T1000 (cell line): ENCODE data around the gene LGALS3BP.
"Not testable (repeated sequence)": the region's sequence is repeated elsewhere in the genome, so short reads cannot be mapped to it uniquely, and the experiment has no call there.

Experiments used
- DNase-seq: peaks from one replicate; lab custom pipeline; 2025; ENCODE audit warnings: mixed read lengths; lab: John Stamatoyannopoulos, UW

The LGALS3BP gene, protein sequence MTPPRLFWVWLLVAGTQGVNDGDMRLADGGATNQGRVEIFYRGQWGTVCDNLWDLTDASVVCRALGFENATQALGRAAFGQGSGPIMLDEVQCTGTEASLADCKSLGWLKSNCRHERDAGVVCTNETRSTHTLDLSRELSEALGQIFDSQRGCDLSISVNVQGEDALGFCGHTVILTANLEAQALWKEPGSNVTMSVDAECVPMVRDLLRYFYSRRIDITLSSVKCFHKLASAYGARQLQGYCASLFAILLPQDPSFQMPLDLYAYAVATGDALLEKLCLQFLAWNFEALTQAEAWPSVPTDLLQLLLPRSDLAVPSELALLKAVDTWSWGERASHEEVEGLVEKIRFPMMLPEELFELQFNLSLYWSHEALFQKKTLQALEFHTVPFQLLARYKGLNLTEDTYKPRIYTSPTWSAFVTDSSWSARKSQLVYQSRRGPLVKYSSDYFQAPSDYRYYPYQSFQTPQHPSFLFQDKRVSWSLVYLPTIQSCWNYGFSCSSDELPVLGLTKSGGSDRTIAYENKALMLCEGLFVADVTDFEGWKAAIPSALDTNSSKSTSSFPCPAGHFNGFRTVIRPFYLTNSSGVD

DNA sequence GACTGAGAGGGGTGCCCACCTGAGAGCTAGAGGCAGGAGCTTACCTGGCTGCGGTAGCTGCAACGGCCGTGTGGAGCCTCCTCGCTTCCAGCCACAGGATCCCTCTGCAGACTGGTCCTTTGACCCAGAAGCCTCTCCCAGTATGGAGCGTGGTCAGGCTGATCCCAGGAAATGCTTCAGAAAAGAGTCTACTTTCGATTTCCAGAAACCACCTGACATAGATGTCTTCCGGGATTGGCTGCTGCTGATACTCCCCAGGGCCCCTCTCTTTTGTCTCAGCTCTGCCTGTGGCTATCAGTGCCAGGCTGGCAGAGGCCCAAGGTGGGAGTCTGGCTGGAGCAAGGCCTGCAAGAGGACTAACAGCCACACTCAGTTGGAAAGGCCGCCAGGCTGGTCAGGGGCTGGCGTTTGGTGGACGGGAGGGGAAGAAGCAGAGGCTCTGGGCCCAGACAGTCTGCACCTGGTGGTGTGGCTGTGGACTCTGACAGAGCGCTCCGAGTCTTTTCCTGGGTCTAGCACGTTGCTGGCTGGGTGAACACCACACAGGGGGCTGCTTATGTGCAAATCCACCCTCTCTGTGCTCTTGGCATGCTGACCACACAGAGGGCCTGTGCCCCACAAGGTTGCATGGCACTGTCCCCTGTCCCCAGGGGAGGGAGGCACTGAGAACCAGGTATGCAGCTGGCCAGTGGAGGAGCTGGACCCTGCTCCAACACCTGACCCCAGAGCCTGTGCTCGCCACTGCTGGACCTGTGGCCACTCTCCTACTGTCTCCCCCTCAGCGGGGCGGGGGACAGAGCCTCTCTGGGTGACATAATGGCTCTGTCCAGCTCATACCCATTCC is at the start of gene LGALS3BP:
Gene LGALS3BP, minus strand, starts transcription at position 144 of the 844 bp plus-strand sequence. CDS start 2,732 bp downstream, outside the sequence.
- DNase-seq, result peak; percentile 75

DNA sequence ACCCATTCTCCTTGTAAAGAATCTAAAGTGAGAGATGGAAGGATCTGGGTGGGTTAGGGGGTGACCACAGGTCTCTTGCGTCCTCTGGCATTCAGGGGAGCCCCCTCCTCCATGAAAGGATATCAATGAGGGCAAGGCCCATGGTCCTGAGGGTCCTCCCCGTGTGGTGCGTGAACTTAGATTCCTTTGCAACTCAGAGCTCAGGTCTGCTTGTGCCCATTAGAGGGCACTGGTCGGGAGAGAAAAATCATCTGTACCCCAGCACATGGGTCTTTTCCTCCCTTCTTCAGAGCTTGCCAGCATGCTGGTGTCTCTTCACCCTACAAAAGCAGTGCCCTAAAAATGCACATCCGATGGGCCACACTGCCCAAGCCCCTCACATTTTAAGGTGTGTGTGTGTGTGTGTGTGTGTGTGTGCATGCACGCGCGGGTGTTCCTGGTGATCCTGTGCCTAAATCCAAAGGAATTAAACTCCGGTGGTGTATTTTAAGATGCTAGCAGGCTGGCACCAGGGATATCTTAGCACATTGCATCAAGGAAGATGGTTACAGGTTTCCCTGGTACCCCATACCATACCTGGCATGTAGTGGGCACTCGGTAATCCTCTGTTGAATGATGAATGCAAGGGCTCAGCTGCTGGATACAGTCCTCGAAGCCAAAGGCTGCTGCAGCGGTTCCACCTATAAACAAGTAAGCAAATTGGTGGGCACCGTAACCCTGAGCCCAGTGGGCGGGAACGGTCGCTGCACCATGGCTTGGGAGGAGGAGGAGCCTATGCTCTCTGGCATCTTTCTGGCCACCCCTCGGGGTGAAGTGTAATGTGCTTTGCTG is 49.0 kb upstream of the LGALS3BP start:
- no peak for DNase-seq

DNA sequence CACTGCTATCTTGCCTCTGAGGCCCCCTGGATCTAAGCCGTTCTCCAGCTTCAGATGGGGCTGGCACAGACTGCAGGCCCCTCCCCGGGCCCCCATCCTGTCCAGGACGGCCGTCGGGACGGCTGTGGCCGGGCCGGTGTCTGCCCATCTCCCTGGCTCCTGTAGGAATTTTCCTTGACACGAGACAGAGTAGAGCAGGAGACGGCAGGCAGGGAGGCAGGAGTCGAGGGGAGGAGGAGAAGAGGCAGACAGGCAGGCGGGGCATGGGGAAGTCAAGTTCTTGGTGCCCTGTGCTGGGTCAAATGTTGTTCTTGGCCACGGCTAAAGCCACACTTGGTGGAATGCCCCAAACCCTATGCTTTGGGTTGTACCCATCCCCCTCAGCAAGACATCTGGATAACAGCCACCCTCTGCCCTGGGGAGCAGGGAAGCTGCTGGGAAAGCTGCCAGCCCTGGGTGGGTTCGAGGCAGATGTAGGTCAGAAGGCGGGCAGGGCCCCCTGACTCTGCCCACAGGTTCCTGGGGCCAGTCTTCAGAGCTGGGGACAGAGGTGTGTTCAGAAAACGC is 48.3 kb upstream of the LGALS3BP start:
- DNase-seq, result peak; percentile 17

DNA sequence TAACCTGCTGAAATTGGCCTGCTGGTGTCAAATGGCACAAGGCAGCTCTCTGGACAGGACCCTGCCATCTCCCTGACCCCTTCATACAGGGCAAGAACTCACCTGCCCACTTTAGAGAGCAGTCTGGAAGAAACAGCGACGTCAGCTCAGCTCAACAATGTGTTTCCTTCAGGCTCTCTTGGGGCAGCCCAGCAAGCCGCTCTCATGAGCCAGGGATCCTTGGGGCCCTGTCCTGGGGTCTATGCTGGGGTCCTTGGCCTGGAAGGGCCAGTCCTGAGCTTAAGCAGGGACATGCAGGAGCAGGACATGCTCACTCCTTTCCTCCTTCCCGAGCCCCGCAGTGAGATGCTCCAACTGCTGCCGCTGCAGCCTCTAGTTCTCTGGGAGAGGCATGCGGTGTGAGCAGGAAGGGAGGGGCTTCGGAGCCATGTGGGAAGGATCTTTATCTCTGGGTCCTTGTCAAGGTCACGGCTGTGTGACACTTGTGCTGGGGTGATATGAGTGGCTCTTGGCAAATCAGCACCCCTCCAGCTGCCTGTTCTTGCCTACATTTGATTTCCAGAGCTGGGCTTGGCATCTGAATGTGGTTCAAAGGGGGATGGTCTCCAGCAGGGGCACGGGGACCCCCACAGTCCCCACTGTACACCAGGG is 47.7 kb upstream of the LGALS3BP start:
- DNase-seq, result no peak

DNA sequence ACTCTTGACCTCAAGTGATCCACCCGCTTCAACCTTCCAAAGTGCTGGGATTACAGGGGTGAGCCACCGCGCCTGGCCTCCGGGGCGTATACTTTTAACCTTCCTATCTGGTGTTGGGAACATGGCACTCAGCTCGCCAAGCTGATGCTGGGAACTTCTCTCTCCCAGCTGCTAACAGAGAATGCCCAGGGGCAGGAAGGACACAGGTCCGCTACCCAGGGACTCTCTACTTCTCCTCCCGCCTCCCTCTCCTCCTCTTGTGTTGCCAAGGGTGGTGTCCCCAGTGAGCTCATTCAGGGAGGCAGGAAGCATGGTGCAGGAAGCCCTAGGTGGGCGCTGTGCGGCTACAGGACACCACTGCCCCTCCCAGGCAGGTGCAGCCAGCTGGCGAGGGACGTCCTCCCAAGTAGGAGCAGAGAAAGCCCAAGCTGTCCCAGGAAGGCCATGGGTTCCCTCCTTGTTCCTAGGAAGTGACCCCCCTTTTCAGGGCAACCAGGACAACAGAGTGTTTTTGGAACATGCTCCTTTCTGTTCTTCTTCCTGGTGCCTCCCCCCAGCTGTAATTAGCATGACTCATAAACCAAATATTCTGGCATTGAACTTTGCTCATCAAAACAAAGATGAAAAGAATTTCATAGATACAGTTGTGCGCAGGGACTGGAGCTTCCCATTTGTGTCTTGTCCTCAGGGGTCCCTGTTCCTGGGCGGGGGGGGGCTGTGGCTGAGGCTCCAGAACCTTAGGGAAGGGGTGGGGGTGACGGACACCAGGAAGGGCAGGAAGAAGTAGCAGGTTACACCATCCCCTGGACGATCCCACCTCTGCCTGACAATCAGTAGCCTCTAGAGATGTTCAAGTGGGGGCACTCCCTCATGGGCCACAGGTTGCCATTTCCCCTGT is 46.9 kb upstream of the LGALS3BP start:
- DNase-seq, result peak; percentile 58

DNA sequence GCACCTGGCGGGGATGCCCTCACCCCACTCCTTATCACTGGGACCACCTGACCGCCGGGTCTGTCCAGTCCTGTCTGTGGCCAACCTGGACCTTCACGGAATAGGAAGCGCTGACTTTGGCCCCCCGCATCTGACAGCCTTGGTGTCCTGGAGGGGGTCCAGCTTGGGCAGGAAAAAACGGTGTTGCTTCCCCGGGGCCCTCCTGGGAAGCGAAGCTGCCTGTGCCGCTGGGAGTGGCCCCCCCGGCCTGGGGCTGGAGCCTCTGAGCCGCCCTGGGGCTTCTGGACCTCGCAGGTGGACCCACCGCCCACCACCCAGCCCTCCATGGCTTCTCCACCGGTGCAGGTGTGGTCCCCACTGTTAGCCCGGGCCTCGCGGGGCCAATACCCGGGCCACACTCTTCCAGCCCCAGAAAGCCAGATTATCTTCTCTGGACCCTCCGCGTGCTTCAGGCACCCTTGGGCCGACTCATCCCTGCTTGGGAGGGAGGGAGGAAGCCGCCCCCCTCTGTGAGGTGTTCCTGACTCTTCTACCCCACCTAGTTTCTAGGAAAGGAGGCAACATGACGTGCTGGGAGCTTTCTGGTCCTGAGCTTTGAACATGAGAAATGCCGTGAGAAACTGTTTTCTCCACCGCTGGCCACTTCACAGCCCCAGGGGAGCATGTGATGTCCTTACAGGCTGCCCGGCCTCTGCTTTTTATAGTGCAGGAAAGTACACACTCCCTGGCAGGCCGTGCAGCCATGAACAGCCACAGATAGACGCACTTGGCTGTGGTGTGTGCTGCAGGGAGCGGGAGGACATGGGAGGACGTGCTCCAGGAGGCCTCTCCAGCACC is 45.4 kb upstream of the LGALS3BP start:
- no peak for DNase-seq

DNA sequence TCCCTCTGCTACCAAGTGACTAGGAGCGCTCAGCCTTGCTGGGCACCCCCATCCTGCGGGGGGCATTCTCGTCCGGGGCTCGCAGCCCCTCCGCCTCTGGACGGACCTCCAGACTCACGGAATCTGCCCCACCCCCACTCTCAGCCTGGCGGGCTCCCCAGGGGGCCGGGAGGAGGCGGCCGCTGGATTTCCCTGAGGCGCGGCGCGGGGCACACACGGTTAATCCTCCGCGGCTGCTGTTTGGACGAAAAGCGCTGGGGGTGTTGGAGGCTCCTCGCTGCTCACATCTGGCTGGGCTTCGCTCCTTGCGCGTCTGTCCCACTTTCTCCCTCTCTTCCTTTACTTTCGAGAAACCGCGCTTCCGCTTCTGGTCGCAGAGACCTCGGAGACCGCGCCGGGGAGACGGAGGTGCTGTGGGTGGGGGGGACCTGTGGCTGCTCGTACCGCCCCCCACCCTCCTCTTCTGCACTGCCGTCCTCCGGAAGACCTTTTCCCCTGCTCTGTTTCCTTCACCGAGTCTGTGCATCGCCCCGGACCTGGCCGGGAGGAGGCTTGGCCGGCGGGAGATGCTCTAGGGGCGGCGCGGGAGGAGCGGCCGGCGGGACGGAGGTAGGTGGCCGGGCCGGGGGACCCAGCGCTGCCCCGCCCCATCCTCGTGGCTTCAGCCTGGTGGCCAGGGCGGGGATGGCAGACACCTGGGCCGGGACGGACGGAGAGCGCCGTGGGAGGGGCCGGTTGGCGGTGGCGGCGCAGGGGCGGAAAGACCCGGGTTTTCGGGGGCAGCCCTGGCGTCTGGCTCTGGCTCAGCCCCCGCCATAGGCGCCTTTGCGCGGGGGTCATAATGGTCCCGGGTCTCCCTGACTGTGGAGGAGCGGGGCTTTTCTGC is 44.4 kb upstream of the LGALS3BP start, which contains the start of gene C1QTNF1:
Gene C1QTNF1, plus strand, starts transcription at position 284 of the 886 bp plus-strand sequence. CDS start 19,800 bp downstream, outside the sequence.
- DNase-seq, result peak; percentile 16

DNA sequence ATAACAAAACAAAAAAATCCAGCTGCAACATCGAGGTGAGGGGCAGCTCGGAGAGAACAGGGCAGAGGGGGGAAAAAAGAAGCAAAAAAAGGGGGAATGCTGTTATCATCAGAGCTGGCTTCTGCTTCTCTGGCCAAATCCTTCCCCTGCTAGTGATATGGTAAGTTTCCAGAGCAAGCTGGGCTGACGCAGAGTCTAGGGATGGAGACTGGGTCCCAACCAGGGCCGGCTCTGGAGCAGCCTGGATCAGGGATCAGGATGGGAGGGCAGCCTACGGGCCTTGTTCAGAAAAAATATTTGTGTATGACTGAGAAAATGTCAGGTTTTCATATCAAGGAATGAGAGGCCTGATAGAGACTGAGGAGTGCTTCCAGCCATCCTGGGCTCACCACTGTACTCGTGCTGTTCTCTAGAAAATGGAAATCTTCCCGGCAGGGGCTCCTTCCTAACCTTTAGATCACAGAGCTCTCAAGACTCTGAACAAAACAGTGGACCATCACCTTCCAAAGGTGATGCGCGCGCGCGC is 43.5 kb upstream of the LGALS3BP start:
- no peak for DNase-seq

DNA sequence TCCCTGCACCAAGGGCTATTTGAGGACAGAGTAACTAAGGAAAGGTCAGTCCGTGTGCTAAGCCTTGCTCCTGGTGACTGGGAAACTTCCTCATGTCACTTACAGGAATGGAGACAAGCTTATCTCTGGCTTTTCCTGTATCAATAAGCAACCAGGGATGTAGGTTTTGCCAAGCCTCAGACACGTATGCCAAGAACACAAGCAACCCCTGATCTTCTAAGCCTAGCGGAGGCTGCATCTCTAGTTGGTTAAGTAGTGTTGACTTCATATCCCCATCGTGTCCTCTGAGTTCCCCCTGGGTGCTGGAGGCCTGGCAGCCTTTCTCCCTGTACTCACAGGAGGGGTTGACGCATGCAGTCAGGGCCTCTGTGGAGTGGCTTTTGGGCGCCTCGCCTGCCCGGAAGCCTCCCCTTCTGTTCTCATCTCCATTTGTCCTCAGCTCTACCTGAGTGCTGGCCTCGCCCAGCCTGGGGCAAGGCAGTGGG is 42.8 kb upstream of the LGALS3BP start:
- no peak for DNase-seq

DNA sequence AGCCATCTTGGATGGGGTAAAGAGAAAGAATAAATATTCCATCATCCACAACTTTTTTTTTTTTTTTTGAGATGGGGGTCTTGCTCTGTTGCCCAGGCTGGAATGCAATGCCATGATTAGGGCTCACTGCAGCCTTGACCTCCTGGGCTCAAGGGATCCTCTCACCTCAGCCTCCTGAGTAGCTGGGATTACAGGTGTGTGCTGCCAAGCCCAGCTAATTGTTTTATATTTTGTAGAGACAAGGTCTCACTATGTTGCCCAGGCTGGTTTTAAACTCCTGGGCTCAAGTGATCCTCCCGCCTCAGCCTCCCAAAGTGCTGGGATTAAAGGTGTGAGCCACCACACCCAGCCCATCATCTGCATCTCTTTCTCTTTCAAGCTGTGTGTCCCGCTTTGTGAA is 42.2 kb upstream of the LGALS3BP start:
- DNase-seq, result not testable (repeated sequence)

DNA sequence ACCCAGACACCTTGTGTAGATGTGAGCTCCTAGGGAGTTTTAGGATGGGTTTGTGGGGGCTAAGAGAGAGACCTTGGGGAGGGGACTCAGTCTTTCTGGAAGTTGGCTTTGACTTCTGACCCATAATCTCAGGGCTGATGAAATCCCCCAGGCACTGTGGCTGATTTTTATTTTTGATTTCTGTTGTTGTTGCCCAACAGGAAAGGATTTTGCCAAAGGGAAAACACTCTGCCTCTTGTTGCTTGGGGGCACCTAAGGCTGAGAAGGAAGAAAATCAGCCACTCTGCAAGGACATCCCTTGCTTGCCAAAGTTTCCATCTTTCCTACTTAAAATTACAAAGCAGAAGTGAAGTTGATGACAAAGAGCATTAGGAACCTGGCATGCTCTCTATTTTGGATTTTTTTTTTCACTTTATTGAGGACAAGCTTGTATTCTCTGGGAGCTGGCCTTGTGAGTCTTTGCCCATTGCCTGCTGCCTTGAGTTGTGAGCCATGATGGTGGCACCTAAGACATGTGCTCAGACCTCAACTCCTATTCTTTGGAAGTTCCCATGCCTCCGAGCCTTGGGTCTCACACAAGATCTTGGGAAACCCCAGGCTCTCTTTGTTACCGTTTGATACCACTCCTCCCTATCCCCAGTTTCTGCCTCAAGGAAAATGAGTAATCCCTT is 41.0 kb upstream of the LGALS3BP start:
- DNase-seq, result no peak

DNA sequence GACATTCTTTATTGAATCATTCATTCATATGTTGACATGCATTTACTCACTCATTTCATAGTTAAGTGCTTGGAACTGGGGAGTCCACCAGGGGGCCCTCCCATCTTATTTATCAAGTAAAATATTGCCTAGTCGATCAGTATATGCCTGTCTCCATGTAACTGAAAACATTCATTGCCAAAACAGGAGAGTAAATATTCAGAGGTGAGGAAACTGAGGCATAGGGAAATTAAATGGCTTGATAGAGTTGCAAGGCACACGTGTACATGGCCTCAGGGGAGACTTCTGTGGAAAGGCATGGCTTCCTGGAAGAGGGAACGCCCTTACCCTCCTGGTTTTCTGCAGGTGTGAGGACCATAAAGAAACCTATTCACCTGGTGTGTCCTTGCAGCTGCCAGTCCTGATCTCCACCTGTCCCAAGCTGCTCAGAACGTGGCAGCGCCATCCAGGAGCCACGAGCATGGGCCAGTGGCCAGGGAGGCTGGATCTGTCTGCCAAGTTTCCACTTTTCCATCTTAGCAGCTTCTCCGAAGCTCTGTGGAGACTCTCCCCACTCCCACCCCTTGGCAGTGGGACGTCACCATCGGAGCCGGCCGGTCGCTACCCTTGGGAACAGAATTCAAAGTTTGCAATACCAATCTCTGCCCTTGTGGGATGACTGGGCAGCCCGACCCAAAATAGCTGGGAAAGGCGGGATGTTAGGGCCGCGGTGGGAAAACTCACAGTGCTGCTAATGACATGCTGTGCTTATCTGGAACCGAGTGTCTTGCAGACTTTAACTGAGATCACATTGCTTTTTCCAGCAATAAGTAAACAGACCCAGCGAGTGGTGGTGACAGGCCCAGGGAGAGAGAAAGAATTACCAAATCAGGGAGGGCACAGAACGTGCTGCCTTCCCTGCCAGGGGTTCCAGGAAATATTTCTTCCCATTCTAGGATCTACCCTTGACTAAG is 40.2 kb upstream of the LGALS3BP start:
- DNase-seq, result peak; percentile 48

DNA sequence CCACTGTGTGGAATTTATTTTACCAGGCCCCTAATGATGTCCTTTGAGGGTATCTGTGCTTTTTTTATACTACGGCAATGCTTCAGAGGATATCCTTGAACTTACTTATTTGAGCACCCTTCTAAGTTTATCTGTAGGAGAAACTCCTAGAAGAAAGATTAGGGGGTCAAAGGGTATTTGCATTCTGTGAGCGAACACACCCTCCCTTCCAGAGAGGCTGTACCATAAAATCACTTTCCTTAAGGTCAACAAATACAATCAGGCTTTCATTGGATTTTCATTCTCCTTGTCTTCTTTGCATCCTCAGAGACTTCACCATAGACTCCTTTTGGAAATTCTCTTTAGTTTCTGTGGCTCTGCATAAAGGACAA is 39.5 kb upstream of the LGALS3BP start:
- no peak for DNase-seq

DNA sequence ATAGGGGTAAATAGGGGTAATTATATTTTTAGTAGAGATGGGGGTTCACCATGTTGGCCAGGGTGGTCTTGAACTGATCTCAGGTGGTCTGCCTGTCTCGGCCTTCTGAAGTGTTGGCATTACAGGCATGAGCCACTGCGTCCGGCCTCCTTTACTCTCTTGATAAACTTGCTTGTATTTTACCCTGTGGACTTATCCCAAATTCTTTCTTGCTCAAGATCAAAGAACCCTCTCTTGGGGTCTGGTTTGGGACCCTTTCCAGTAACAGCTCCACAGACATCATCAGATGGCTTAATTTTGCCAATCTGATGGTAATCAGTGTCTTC is 38.6 kb upstream of the LGALS3BP start:
- DNase-seq, result no peak

DNA sequence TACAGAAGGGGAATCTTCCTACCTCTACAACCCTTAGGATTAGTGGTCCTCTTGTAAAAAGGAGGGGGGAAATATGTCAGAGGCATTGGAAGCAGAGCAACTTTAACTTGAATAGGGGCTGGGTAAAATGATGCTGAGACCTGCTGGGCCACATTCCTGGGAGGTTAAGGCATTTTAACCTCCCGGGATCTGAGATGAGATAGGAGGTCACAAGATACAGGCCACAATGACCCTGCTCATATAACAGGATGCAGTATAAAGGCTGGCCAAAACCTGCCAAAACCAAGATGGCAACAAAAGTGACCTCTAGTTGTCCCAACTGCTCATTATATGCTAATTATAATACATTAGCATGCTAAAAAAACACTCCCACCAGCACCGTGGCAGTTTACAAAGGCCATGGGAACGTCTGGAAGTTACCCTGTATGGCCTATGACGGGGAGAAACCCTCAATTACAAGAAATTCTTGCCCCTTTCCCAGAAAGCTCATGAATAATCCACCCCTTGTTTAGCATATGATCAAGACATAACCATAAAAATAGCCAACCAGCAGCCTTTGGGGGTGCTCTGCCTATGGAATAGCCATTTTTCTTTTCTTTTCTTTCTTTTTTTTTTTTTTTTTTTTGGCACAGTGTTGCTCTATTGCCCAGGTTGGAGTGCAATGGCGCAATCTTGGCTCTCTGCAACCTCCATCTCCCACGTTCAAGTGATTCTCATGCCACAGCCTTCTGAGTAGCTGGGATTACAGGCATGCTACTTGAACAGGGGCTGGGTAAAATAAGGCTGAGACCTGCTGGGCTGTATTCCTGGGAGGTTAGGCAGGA is 38.0 kb upstream of the LGALS3BP start:
- no peak for DNase-seq
